ENCODE measurements around the gene IRF4.

Gene IRF4

GRCh38 chr6:391559-392440, at the start of gene IRF4:
Gene IRF4 (plus strand): TSS chr6:391752. CDS start chr6:393153, 1,401 bp downstream.
- peak; percentile 69 for DNase-seq (ENCODE audit: low spot score)

GRCh38 chr6:341914-342831, 49.4 kb upstream of the IRF4 start:
- no peak for DNase-seq (ENCODE audit: low spot score)

GRCh38 chr6:342832-343179, 48.7 kb upstream of the IRF4 start:
- DNase-seq (ENCODE audit: low spot score) = no peak

GRCh38 chr6:343226-343935, 48.2 kb upstream of the IRF4 start:
- no peak for DNase-seq (ENCODE audit: low spot score)

GRCh38 chr6:343960-344815, 47.4 kb upstream of the IRF4 start:
- DNase-seq (ENCODE audit: low spot score) = no peak

GRCh38 chr6:344816-345340, 46.7 kb upstream of the IRF4 start:
- no peak for DNase-seq (ENCODE audit: low spot score)

- DNase-seq (ENCODE audit: low spot score) = no peak
These were observed 45.7 kb upstream of the IRF4 start for GRCh38 chr6:345747-346385.

- DNase-seq (ENCODE audit: low spot score) = no peak
These were observed 45.0 kb upstream of the IRF4 start for GRCh38 chr6:346386-347030.

GRCh38 chr6:347232-347631, 44.3 kb upstream of the IRF4 start:
- DNase-seq (ENCODE audit: low spot score) = no peak

- DNase-seq (ENCODE audit: low spot score) = no peak
These were observed 43.3 kb upstream of the IRF4 start for GRCh38 chr6:347951-348859.

GRCh38 chr6:348860-349396, 42.6 kb upstream of the IRF4 start:
- no peak for DNase-seq (ENCODE audit: low spot score)

- DNase-seq (ENCODE audit: low spot score) = no peak
These were observed 42.0 kb upstream of the IRF4 start for GRCh38 chr6:349491-349921.

- DNase-seq (ENCODE audit: low spot score) = no peak
These were observed 41.2 kb upstream of the IRF4 start for GRCh38 chr6:350371-350770.

GRCh38 chr6:351011-351866, 40.3 kb upstream of the IRF4 start:
- no peak for DNase-seq (ENCODE audit: low spot score)

- DNase-seq (ENCODE audit: low spot score) = no peak
These were observed 39.7 kb upstream of the IRF4 start for GRCh38 chr6:351867-352289.

- DNase-seq (ENCODE audit: low spot score) = no peak
These were observed 39.1 kb upstream of the IRF4 start for GRCh38 chr6:352474-352873.

- no peak for DNase-seq (ENCODE audit: low spot score)
These were observed 38.6 kb upstream of the IRF4 start for GRCh38 chr6:352896-353470.

Data from ecto neural progenitor cell (in vitro differentiated cells).